Measurements from ENCODE around the gene ANO7. TPM values are rescaled to one million over a fixed set of nuclear protein-coding genes. Genes with fewer than 3 reads are reported as not detected.

The ANO7 gene
- total RNA-seq, 1 donor from 2014 or later, result 16.1 TPM

DNA sequence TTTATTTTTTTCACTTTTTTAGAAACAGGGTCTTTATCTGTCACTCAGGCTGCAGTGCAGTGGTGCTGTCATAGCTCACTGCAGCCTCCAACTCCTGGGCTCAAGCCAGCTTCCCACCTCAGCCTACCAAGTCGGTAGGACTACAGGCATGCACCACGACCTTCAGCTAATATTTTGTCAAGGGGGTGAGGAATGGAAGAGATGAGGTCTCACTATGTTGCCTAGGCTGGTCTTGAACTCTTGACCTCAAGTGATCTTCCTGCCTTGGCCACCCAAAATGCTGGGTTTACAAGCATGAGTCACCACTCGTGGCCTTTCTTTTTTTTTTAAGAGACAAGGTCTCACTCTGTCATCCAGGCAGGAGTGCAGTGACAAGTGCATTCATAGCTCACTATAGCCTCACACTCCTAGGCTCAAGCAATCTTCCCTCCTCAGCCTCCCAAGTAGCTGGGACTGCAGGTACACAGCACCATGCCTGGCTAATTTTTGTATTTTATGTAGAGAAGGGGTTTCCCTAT is 24.8 kb upstream of the ANO7 start:
- H3K4me1 Mint-ChIP-seq (ENCODE audit: unreplicated experiment), result no peaks in the 10 kb centered on the region

GRCh38 chr2:241168366-241168765 is 20.1 kb upstream of the ANO7 start:
- Mint-ChIP-seq H3K4me3 (ENCODE audit: unreplicated experiment) (peak overlapping the region; percentile 18), H3K27ac (ENCODE audit: unreplicated experiment) (no peak overlapping the region), H3K4me1 (ENCODE audit: unreplicated experiment) (no peaks in the 10 kb centered on the region), H3K27me3 (ENCODE audit: unreplicated experiment) (no peaks in the 10 kb centered on the region), H3K9me3 (ENCODE audit: unreplicated experiment) (peaks cover 5% of the 10 kb centered on the region), H3K36me3 (ENCODE audit: low read depth, unreplicated experiment) (peaks cover 38% of the 10 kb centered on the region)
- TF ChIP-seq CTCF (IDR thresholded peaks at IDR 0.05; ENCODE audit: unreplicated experiment), result no peak
- no peak for DNase-seq (ENCODE audit: low spot score)

More for the DNA sequence above, 24.8 kb upstream of the ANO7 start:
- Mint-ChIP-seq H3K4me3 (ENCODE audit: unreplicated experiment) (no peak overlapping the region), H3K9me3 (ENCODE audit: unreplicated experiment) (no peaks in the 10 kb centered on the region), H3K27me3 (ENCODE audit: unreplicated experiment) (no peaks in the 10 kb centered on the region), H3K36me3 (ENCODE audit: low read depth, unreplicated experiment) (peaks cover 12% of the 10 kb centered on the region), H3K27ac (ENCODE audit: unreplicated experiment) (no peak overlapping the region)
- TF ChIP-seq CTCF (IDR thresholded peaks at IDR 0.05; ENCODE audit: unreplicated experiment), result no peak
- no peak for DNase-seq (ENCODE audit: low spot score)

DNA sequence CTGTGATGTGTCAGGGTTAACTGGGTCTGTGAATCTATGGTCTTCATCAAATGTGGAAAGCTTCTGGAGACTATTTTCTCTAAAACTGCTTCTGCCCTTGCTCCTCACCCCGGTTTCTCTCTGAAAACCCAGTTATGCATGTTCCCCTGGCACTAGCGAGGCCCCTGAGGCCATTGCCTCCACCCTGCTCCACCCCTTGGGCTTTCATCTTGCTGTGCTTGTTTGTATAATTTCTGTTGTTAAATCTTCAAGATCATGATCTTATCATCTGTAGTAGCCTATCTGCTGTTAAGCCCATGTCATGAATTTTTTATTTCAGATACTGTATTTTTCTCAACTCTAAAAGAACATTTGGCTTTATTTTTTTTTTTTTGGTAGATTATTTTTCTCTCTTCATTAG is 14.9 kb upstream of the ANO7 start:
- H3K27me3 Mint-ChIP-seq (ENCODE audit: unreplicated experiment), result no peaks in the 10 kb centered on the region
- H3K9me3 Mint-ChIP-seq (ENCODE audit: unreplicated experiment), result peaks cover 5% of the 10 kb centered on the region
- no peak for DNase-seq (ENCODE audit: low spot score)
- no peak for TF ChIP-seq CTCF (IDR thresholded peaks at IDR 0.05; ENCODE audit: unreplicated experiment)
- peaks cover 41% of the 10 kb centered on the region for H3K36me3 Mint-ChIP-seq (ENCODE audit: low read depth, unreplicated experiment)
- no peak overlapping the region for H3K4me3 Mint-ChIP-seq (ENCODE audit: unreplicated experiment)
- no peak overlapping the region for H3K27ac Mint-ChIP-seq (ENCODE audit: unreplicated experiment)
- no peaks in the 10 kb centered on the region for H3K4me1 Mint-ChIP-seq (ENCODE audit: unreplicated experiment)

- no peaks in the 10 kb centered on the region for H3K27me3 Mint-ChIP-seq (ENCODE audit: unreplicated experiment)
- H3K4me3 Mint-ChIP-seq (ENCODE audit: unreplicated experiment), result peak overlapping the region; percentile 37
- DNase-seq (ENCODE audit: low spot score), result no peak
- no peak overlapping the region for H3K27ac Mint-ChIP-seq (ENCODE audit: unreplicated experiment)
- no peaks in the 10 kb centered on the region for H3K9me3 Mint-ChIP-seq (ENCODE audit: unreplicated experiment)
- peaks cover 26% of the 10 kb centered on the region for H3K36me3 Mint-ChIP-seq (ENCODE audit: low read depth, unreplicated experiment)
- TF ChIP-seq CTCF (IDR thresholded peaks at IDR 0.05; ENCODE audit: unreplicated experiment), result no peak
- H3K4me1 Mint-ChIP-seq (ENCODE audit: unreplicated experiment), result no peaks in the 10 kb centered on the region
Measured at GRCh38 chr2:241177526-241178334, 10.7 kb upstream of the ANO7 start.

DNA sequence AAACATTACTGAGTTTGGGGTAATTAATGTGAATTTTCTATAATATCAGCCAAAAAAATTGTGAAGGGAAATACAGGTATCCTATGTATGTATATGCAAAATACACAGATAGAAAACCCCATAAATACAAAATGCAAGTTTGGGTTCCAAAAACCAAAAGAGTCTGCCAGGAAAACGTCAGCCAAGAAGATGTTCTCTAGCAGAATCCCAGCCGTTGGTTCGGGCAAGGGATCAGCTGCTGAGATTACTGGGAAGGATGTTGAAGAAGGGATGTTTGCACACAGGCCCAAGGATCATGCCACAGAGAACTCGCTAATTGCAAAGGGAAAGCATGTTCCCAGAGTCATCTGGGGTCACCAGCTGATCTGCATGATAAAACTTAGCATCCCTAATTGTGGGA is 9.5 kb upstream of the ANO7 start:
- Mint-ChIP-seq H3K9me3 (ENCODE audit: unreplicated experiment) (no peaks in the 10 kb centered on the region), H3K4me3 (ENCODE audit: unreplicated experiment) (no peak overlapping the region), H3K4me1 (ENCODE audit: unreplicated experiment) (no peaks in the 10 kb centered on the region), H3K36me3 (ENCODE audit: low read depth, unreplicated experiment) (peaks cover 26% of the 10 kb centered on the region), H3K27ac (ENCODE audit: unreplicated experiment) (no peak overlapping the region), H3K27me3 (ENCODE audit: unreplicated experiment) (no peaks in the 10 kb centered on the region)
- no peak for TF ChIP-seq CTCF (IDR thresholded peaks at IDR 0.05; ENCODE audit: unreplicated experiment)
- DNase-seq (ENCODE audit: low spot score), result no peak
